Fibroblast of pulmonary artery (primary cell): ENCODE data around the gene GTSE1.

Experiments used
- DNase-seq: peaks from one replicate; pipeline ENCODE4 v3.0.0-alpha.2; 2010; ENCODE audit warnings: low read depth
- H3K4me3 ChIP-seq: replicated peaks from 2 replicates; pipeline ENCODE4 v1.5.1; 2011; ENCODE audit warnings: low read depth, mild to moderate bottlenecking, control low read depth, low read length, moderate library complexity
- CTCF ChIP-seq: IDR thresholded peaks from 2 replicates; pipeline ENCODE4 v1.5.1; 2011; ENCODE audit warnings: mild to moderate bottlenecking, control low read depth, low read length, inconsistent platforms; ENCODE audit errors: missing control alignments

Gene GTSE1

GRCh38 chr22:46349238-46349637, 52.6 kb downstream of the GTSE1 start:
- H3K4me3 ChIP-seq: no peak overlapping the region
- no peak for TF ChIP-seq CTCF
- DNase-seq: no peak

DNA sequence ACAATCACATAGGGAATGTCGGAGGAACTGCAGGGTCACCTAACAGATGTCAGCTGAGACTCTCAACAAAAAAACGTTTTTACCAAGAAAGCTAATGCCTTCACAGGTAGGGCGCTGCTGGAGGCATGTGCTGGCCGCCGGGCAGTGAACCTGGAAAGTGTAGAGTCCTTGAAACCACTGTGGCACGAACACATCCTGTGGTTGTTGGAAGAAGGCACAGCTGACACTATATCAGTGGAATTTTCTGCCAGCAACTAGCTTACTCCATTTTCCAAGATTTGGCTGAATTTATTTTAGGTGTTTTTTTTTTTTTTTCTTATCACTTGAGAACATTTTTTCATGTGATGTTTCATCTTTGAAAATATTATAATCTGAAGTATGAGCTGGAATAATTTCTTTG, 53.0 kb downstream of the GTSE1 start:
- no peak for TF ChIP-seq CTCF
- no peak overlapping the region for H3K4me3 ChIP-seq
- no peak for DNase-seq

DNA sequence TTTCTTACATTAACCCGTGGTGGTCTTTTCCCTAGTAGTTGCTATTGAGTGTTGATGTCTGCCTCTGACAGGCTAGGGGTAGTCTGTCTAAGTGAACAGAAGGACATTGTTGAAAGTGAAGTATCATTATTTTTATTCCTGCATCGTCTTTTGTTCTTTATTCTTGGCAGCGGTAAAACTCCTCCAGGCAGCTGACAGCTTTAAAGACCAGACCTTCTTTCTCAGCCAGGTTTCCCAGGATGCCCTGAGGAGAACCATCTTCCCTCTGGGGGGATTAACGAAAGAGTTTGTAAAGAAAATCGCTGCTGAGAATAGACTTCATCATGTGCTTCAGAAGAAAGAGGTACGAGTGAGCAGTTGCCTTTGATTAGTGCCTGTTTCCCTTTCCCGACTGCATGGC, 53.5 kb downstream of the GTSE1 start:
- TF ChIP-seq CTCF: no peak
- H3K4me3 ChIP-seq: no peak overlapping the region
- no peak for DNase-seq

DNA sequence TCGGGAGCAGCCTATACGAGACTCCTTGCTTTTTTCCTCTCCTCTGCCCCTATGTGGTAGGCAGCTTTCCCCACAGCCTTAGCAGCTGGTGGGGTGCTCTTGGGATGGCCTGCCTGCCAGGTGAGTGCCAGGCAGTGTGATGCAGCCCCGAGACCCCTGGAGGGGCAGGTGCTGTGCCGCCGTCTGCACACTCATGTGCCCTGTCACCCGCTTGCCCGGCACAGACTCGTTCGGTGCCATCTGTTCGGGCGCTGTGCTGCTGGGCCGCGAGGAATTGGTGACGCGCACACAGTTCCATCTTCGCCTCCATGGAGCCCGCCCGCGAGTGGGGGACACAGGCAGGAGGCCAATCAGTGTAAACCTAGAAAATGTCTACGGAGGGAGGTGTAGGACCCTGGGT, 54.0 kb downstream of the GTSE1 start:
- no peak for TF ChIP-seq CTCF
- DNase-seq: no peak
- H3K4me3 ChIP-seq: no peak overlapping the region

GRCh38 chr22:46351131-46351735, 54.6 kb downstream of the GTSE1 start:
- no peak for DNase-seq
- no peak for TF ChIP-seq CTCF
- H3K4me3 ChIP-seq: no peak overlapping the region

GRCh38 chr22:46351767-46352166, 55.1 kb downstream of the GTSE1 start:
- no peak overlapping the region for H3K4me3 ChIP-seq
- no peak for DNase-seq
- no peak for TF ChIP-seq CTCF

DNA sequence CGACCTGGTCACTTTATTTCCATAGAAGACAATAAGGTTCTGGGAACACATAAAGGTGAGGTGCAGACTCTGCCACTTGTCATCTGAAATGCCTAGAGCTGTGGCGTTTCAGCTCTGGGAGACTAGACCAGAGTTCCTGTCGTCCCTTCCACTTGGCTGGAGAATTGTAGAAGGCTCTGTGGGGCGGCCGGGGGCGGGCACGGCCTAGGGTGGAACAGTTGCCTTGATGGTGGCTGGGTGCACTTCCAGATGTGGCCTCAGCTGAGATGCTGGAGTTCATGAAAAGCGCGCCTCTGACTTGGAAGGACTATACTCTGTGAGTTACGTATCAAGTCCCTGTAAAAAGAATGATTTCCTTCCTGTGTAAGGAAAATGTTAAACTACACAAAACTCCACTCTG, 55.6 kb downstream of the GTSE1 start:
- no peak for DNase-seq
- no peak overlapping the region for H3K4me3 ChIP-seq
- TF ChIP-seq CTCF: no peak
